Endothelial cell of umbilical vein (primary cell): ENCODE measurements around the gene TBC1D17. TPM values are rescaled to one million over a fixed set of nuclear protein-coding genes. Genes with fewer than 3 reads are reported as not detected.

Experiments used
- BruUV-seq: library from RNA; stranded (reverse); fragments of 400-500 nt; replicated peaks from 2 replicates; lab custom pipeline; 2021; lab: Mats Ljungman, UMichigan
- CTCF ChIA-PET: fragments of 300-600, 350-600 bp; sonication (Branson Sonifier 250); formaldehyde crosslinking; loops from one replicate; lab custom pipeline; 2021; ENCODE audit warnings: antibody characterized with exemption, inconsistent platforms; lab: Charles Lee
- POLR2A ChIA-PET: fragments of 300-600, 350-600 bp; sonication (Branson Sonifier 250); formaldehyde crosslinking; loops from one replicate; lab custom pipeline; 2021; ENCODE audit warnings: antibody characterized with exemption, inconsistent platforms; lab: Charles Lee
- DNase-seq: peaks from one replicate; pipeline ENCODE4 v3.0.0-alpha.2; 2011; ENCODE audit warnings: low read depth, low spot score
- FAIRE-seq: peaks from 2 replicates; lab custom pipeline; 2011; peaks lifted over from hg19 to GRCh38; lab: Jason Lieb, UNC
- H2AFZ ChIP-seq: 2 replicates; pipeline ENCODE4 v1.6.0; 2012; ENCODE audit warnings: low read depth, low read length, control low read depth, inconsistent platforms
- H3K27ac ChIP-seq: 2 replicates; pipeline ENCODE4 v1.5.1; 2011; ENCODE audit warnings: low read depth, mild to moderate bottlenecking, control low read depth, low read length, moderate library complexity; ENCODE audit not compliant: insufficient read depth
- H3K27me3 ChIP-seq, 2 experiments: 2 replicates each; pipeline versions ENCODE4 v1.6.0 to v1.6.1; 2011; ENCODE audit warnings: low read length in 2 of 2, mixed read lengths in 1 of 2; ENCODE audit not compliant: control insufficient read depth in 2 of 2, insufficient read depth in 2 of 2
- H3K36me3 ChIP-seq, 2 experiments: 2 replicates in 1 of 2; 3 replicates in 1 of 2; pipeline ENCODE4 v1.5.1; 2011; ENCODE audit warnings: low read length in 2 of 2, mild to moderate bottlenecking in 1 of 2, moderate library complexity in 1 of 2; ENCODE audit not compliant: control insufficient read depth in 2 of 2, insufficient read depth in 2 of 2; ENCODE audit errors: extremely low read depth in 1 of 2
- H3K4me1 ChIP-seq: 3 replicates; pipeline ENCODE4 v1.5.1; 2011; ENCODE audit warnings: mild to moderate bottlenecking, low read length; ENCODE audit not compliant: control insufficient read depth, insufficient read depth; ENCODE audit errors: extremely low read depth
- H3K4me2 ChIP-seq: 2 replicates; pipeline ENCODE4 v1.6.1; 2011; ENCODE audit warnings: low read length, control low read depth, mixed read lengths; ENCODE audit not compliant: insufficient read depth
- H3K4me3 ChIP-seq, 3 experiments: fragments of 200-600 bp in 1 of 3; sonication (generic), shearing (Covaris generic) in 1 of 3; replicated peaks in 1 of 3; 2 replicates each; pipeline ENCODE4 v1.5.1; 2011 to 2016; ENCODE audit warnings: control low read depth in 3 of 3, low read length in 3 of 3, mild to moderate bottlenecking in 2 of 3, inconsistent platforms in 1 of 3, low read depth in 1 of 3, moderate library complexity in 1 of 3; ENCODE audit not compliant: insufficient read depth in 1 of 3
- H3K79me2 ChIP-seq: 2 replicates; pipeline ENCODE4 v1.6.0; 2012; ENCODE audit warnings: low read length, inconsistent platforms; ENCODE audit not compliant: control insufficient read depth, insufficient read depth
- H3K9ac ChIP-seq: replicated peaks from 2 replicates; pipeline ENCODE3; 2011; ENCODE audit warnings: low read length, control low read depth; ENCODE audit not compliant: insufficient read depth; ENCODE audit errors: extremely low read depth
- H3K9me1 ChIP-seq: replicated peaks from 3 replicates; pipeline ENCODE4 v1.6.0; 2011; ENCODE audit warnings: mild to moderate bottlenecking, low read length; ENCODE audit not compliant: control insufficient read depth, insufficient read depth; ENCODE audit errors: extremely low read depth
- H3K9me3 ChIP-seq: replicated peaks from 2 replicates; pipeline ENCODE4 v1.5.1; 2012; ENCODE audit warnings: low read length, inconsistent platforms; ENCODE audit not compliant: control insufficient read depth, insufficient read depth
- H4K20me1 ChIP-seq: replicated peaks from 2 replicates; pipeline ENCODE3; 2011; ENCODE audit warnings: mild to moderate bottlenecking, low read length; ENCODE audit not compliant: control insufficient read depth, insufficient read depth; ENCODE audit errors: extremely low read depth
- EZH2 ChIP-seq: IDR thresholded peaks from 2 replicates; pipeline ENCODE4 v1.6.1; 2012; ENCODE audit warnings: borderline replicate concordance, low read depth, mild to moderate bottlenecking, moderate library complexity, low read length, inconsistent platforms; ENCODE audit not compliant: severe bottlenecking
- FOS ChIP-seq: IDR thresholded peaks from 2 replicates; pipeline ENCODE4 v1.6.1; 2011; ENCODE audit warnings: mild to moderate bottlenecking, low read length, moderate library complexity, borderline replicate concordance; ENCODE audit not compliant: insufficient read depth
- GATA2 ChIP-seq: IDR thresholded peaks from 2 replicates; pipeline ENCODE4 v1.7.0; 2011; ENCODE audit warnings: low read depth, mild to moderate bottlenecking, moderate library complexity, mixed read lengths, low read length; ENCODE audit not compliant: insufficient read length, insufficient read depth
- JUN ChIP-seq: IDR thresholded peaks from 2 replicates; pipeline ENCODE4 v1.6.1; 2011; ENCODE audit warnings: borderline replicate concordance, low read depth; ENCODE audit not compliant: insufficient read length, insufficient read depth
- MYC ChIP-seq: IDR thresholded peaks from one replicate; pipeline ENCODE4 v1.6.1; 2011; ENCODE audit warnings: mild to moderate bottlenecking, low read depth, low read length
- POLR2A ChIP-seq: IDR thresholded peaks from 2 replicates; pipeline ENCODE4 v1.6.1; 2012; ENCODE audit warnings: low read depth, mild to moderate bottlenecking, control low read depth, low read length
- POLR2AphosphoS5 ChIP-seq: IDR thresholded peaks from 2 replicates; pipeline ENCODE4 v1.6.1; 2012; ENCODE audit warnings: low read depth, mild to moderate bottlenecking, control low read depth, low read length, moderate library complexity; ENCODE audit not compliant: insufficient read depth
- dilution Hi-C: fragments of 300-500 bp; cut with MboI; formaldehyde crosslinking; loops from one replicate; pipeline ENCODE4 v1.15.0; 2019; ENCODE audit warnings: low sequenced_read_pairs; ENCODE audit not compliant: extremely low pct_ligation_motif_present
- intact Hi-C: fragments of 100-400 bp; cut with micrococcal nuclease; formaldehyde crosslinking; loops from one replicate; pipeline ENCODE4 v1.10.0; 2022
- polyA plus RNA-seq, 4 experiments: library from polyadenylated mRNA; depleted of rRNA in 3 of 4; stranded (reverse) in 3 of 4; unstranded in 1 of 4; fragments of >200 nt; gene quantifications; 2 replicates each; pipeline versions ENCODE4 v1.2.1 to v1.2.3, GENCODE V29; 2011 to 2012; ENCODE audit warnings: missing spikeins in 1 of 4
- total RNA-seq: library from RNA; stranded (reverse); gene quantifications from 2 replicates; pipeline ENCODE4 v1.2.3, GENCODE V29; 2021
- TF ChIP-seq, protein P1 (sequence below), 2 donors: IDR thresholded peaks; 1 replicate in 1 of 2; 2 replicates in 1 of 2; pipeline ENCODE4 v1.5.1; 2011; ENCODE audit warnings: low read length in 2 of 2, mild to moderate bottlenecking in 2 of 2, moderate library complexity in 2 of 2, control low read depth in 1 of 2, inconsistent platforms in 1 of 2, low read depth in 1 of 2; ENCODE audit not compliant: insufficient read depth in 1 of 2; ENCODE audit errors: extremely low read depth in 1 of 2
- TF ChIP-seq, protein P2 (sequence below): IDR thresholded peaks from 2 replicates; pipeline ENCODE4 v1.6.1; 2011; ENCODE audit not compliant: insufficient read depth, insufficient read length

Gene TBC1D17
- total and polyA plus RNA-seq, 2 donors (not counting 3 experiments of a cell fraction or from before 2014, with no cell fraction given) = 34.2 to 39.3 TPM

DNA sequence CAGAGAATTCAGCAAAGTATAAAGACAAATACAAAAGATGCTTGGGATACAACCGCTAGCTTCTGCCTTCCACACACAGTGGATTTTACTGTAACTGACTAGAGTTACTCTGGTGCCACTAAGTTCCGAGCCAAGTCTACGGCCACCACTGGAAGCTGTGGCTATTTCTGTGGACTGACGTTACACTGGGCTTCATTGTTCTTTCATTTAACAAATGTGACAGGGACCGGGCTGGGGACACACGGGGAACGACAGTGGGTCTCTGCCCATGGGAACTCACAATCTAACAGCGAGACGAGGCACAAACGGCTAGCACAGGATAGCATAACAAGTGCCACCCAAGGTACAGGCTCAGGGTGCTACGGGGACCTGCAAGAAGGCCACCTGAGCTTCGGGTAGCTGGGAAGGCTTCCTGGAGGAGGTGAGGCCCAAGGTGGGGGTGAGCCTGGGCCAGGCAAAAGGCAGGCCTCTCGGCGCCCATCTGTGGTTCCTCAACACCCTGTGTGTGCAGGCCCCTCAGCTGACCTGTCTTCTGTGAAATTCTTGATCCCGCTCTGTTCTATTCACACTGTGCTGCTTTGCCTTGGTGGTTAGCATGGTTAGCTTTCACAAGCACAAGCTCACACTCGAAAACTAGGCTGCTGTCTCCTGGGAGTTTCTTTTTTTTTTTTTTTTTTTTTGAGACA, 29.5 kb downstream of the TBC1D17 start:
- Histone ChIP-seq H3K79me2 (no peaks in the 10 kb centered on the region), H3K36me3 (peaks cover 6 to 20% of the 10 kb centered on the region in 2 experiments), H3K9me1 (no peaks in the 10 kb centered on the region), H3K27ac (no peak overlapping the region), H2AFZ (no peak overlapping the region), H3K27me3 (no peaks in the 10 kb centered on the region), H3K9me3 (no peaks in the 10 kb centered on the region), H3K9ac (no peak overlapping the region), H3K4me2 (no peak overlapping the region), H3K4me1 (no peaks in the 10 kb centered on the region), H4K20me1 (no peaks in the 10 kb centered on the region), H3K4me3 (no peak overlapping the region)
- DNase-seq = no peak
- ChIA-PET POLR2A (no interaction called here), CTCF (interaction anchor here (1.3 kb wide), 1 partner anchor 9 kb away, joined by 5 read pairs; no protein-coding TSS in a partner anchor)
- no peak for TF ChIP-seq POLR2AphosphoS5
- TF ChIP-seq FOS = no peak
- TF ChIP-seq MYC = no peak
- TF ChIP-seq, protein P1, sequence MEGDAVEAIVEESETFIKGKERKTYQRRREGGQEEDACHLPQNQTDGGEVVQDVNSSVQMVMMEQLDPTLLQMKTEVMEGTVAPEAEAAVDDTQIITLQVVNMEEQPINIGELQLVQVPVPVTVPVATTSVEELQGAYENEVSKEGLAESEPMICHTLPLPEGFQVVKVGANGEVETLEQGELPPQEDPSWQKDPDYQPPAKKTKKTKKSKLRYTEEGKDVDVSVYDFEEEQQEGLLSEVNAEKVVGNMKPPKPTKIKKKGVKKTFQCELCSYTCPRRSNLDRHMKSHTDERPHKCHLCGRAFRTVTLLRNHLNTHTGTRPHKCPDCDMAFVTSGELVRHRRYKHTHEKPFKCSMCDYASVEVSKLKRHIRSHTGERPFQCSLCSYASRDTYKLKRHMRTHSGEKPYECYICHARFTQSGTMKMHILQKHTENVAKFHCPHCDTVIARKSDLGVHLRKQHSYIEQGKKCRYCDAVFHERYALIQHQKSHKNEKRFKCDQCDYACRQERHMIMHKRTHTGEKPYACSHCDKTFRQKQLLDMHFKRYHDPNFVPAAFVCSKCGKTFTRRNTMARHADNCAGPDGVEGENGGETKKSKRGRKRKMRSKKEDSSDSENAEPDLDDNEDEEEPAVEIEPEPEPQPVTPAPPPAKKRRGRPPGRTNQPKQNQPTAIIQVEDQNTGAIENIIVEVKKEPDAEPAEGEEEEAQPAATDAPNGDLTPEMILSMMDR (IDR thresholded peaks at IDR 0.05; ENCODE audit: extremely low read depth in 1 of 2, insufficient read depth in 1 of 2, low read depth in 1 of 2, low read length in 2 of 2) = no peak
- TF ChIP-seq, protein P2, sequence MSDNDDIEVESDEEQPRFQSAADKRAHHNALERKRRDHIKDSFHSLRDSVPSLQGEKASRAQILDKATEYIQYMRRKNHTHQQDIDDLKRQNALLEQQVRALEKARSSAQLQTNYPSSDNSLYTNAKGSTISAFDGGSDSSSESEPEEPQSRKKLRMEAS = no peak
- TF ChIP-seq JUN = no peak
- no peak for TF ChIP-seq EZH2
- TF ChIP-seq GATA2 = no peak
- no peak for TF ChIP-seq POLR2A
- FAIRE-seq = no peak
- no TSS peak for BruUV-seq
- intact Hi-C loops = no loop called here
- dilution Hi-C loops = no loop called here
